ENCODE results near the gene SENP3.
A peak's percentile ranks its signal among the peaks of the same experiment; 100 is the strongest.
"Not testable (repeated sequence)": the region's sequence is repeated elsewhere in the genome, so short reads cannot be mapped to it uniquely, and the experiment has no call there.

The SENP3 gene

GRCh38 chr17:7577327-7578199 is 15.8 kb downstream of the SENP3 start:
- DNase-seq, result no peak

GRCh38 chr17:7579001-7579833 is 17.5 kb downstream of the SENP3 start, which contains the start of gene CD68:
Gene CD68 (plus strand): TSS chr17:7579638. CDS start chr17:7579678, 40 bp downstream.
- DNase-seq, result peak; percentile 23

DNA sequence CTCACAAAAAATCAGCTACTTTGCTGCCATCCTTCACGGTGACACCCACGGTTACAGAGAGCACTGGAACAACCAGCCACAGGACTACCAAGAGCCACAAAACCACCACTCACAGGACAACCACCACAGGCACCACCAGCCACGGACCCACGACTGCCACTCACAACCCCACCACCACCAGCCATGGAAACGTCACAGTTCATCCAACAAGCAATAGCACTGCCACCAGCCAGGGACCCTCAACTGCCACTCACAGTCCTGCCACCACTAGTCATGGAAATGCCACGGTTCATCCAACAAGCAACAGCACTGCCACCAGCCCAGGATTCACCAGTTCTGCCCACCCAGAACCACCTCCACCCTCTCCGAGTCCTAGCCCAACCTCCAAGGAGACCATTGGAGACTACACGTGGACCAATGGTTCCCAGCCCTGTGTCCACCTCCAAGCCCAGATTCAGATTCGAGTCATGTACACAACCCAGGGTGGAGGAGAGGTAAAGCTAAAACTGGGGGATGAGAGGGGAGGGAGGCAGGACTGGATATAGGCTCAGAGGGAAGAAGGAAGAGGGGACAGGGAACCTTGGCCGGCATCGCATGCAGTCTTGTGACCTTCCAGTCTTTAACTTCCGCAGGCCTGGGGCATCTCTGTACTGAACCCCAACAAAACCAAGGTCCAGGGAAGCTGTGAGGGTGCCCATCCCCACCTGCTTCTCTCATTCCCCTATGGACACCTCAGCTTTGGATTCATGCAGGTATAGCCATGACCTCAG is 18.3 kb downstream of the SENP3 start:
- no peak for DNase-seq

DNA sequence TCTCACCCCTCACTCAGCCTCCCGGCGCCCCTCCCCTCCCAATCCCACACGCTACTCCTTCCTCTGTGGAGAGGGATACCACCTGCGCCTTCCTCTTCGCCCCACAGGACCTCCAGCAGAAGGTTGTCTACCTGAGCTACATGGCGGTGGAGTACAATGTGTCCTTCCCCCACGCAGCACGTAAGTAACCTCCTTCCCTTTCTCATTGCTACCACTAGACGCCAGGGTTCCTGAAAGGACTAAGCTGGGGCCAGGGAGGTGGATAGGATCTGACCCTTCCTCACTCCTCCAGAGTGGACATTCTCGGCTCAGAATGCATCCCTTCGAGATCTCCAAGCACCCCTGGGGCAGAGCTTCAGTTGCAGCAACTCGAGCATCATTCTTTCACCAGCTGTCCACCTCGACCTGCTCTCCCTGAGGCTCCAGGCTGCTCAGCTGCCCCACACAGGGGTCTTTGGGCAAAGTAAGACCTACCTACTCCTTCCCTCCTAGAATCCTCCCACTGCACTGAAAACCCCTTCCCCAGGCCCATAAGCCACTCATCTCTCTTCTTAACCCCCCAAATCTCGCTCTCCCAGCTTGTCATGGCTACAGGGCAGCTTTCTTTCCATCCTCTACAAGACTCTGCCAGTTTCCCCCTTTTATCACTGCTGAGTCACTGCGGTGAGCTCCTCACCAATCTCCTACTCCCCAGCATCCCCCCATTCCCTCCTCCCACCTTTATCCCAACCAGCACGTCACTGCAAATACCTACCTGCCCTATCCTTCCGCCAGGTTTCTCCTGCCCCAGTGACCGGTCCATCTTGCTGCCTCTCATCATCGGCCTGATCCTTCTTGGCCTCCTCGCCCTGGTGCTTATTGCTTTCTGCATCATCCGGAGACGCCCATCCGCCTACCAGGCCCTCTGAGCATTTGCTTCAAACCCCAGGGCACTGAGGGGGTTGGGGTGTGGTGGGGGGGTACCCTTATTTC is 19.2 kb downstream of the SENP3 start:
- DNase-seq, result no peak

- peak; percentile 41 for DNase-seq
These were observed 20.9 kb downstream of the SENP3 start for GRCh38 chr17:7582396-7583252.

GRCh38 chr17:7583253-7584109 is 21.8 kb downstream of the SENP3 start, which contains the start of gene MPDU1:
Gene MPDU1 (plus strand): TSS chr17:7583852. CDS start chr17:7583863, 11 bp downstream.
- peak; percentile 98 for DNase-seq

DNA sequence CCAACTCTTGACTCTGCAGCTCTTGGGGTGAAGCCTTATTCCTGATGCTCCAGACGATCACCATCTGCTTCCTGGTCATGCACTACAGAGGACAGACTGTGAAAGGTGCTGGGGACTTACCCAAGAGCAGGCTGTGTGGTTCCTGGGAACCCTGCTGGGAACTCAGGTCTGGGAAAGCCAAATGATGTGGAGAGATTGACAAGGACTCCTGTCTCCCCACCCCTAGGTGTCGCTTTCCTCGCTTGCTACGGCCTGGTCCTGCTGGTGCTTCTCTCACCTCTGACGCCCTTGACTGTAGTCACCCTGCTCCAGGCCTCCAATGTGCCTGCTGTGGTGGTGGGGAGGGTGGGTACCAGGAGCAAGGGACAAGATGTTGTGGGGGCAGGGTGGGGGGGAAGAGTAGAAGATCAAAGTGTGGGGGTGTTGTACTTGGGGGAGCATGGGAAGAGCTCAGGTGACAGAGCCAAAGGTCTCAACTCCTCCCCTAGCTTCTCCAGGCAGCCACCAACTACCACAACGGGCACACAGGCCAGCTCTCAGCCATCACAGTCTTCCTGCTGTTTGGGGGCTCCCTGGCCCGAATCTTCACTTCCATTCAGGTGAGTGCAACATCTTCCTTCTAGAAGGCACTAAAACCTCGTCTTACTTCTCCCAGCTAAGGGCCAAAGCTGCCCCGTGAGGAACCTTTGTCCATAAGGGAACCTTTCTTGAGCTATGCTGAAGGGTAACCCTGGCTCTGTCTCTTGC is 25.1 kb downstream of the SENP3 start:
- no peak for DNase-seq

DNA sequence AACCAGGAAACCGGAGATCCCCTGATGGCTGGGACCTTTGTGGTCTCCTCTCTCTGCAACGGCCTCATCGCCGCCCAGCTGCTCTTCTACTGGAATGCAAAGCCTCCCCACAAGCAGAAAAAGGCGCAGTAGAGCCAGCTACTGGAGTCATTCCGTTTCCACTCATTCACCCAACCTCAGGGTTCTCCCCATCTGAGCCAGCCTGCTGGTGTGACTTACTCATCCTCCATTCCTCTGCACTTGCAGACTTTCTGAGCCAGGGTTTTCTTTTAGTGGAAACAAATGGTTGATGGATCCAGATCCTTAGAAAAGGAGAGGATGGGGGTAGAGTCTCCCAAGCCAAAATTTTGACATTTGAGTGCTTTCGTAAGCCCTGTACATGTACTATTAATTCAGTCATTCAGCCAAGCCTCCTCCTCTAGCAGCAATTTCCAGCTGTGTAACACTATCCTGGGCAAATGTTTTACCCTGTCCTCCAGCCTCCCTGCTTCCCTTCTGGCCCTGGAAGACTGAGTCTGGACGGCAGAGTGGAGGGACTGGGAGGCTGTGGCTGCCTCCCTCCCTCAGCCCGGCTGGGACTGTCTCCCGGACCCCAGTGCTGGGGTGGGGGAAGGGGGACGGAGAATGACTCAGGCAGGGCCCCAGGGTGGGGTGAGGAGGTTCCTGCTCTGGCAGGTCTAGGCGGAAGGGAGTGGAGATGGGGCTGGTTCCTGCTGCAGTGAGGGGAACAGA is 25.9 kb downstream of the SENP3 start:
- no peak for DNase-seq

DNA sequence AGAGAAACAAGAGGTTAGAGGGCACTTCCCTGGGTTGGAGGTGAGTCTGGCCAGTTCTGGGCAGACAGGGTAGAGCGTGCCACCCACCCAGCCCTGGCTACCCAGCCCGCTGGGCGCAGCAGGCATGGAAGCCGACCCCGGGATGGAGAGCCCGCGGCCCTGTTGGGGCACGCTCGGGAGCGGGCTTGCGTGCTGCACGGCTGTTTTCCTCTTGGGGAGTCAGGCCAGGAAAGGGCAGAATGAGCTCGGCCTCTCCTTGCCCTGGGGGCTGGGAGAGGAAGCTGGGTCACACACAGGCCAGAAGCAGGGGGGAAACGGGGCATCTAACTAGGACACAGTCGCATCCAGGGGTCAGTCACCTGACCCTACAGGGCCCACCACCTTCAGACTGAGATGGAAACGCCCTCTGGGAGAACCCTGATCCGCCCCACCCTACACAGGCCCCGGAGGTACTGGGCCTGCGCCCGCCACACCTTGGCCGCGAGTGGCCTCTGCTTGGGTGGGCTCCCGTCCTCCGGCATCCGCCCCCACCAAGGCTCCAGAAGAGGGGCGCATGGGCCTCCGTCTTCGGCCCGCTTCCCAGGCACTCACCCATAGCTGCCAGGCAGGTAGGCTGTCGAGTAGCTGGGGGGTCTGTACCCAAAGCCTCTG is 27.0 kb downstream of the SENP3 start:
- DNase-seq, result no peak

GRCh38 chr17:7589204-7589868 is 27.6 kb downstream of the SENP3 start:
- no peak for DNase-seq

DNA sequence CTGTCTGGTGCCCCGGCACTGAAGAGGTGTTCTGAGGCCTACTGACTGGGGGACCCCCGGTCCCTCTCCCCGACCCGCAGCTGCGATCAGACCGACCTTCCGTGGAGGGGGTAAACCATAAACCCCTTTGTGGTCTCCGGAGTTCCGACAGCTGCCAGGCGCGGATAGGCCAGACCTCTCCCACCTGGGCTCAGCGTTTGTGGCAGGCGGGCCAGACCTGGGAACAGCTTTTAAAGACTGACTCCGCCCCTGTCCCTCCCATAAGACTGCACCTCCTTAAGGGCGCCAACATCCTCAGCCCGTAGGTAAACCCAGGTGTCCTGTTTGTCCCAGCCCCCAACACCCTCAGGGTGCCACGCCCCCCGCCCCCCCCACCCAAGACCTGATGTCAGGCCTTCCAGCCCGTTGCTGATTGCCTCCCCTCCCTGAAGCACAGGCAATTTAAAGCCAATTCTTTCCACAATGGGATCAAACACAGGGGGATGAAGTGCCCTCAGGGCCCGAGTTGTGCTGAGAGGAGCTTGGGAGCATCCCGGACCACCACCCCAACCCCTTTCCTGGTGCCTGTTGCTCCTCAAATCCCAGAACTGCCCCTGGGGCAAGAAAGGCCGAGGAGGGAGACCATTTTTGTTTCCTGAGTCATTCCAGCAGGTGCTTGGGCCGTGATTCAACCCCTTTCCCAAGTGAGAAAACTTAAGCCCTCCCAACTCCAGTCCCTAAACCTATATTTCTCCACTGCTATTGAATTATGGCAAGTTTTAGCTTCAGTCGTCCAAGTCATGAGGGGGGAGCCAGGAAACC is 28.4 kb downstream of the SENP3 start, which contains the start of gene SOX15:
Gene SOX15, minus strand, starts transcription at position 204 of the 801 bp plus-strand sequence. CDS start 418 bp downstream, outside the sequence.
- DNase-seq, result peak; percentile 10

- DNase-seq, result no peak
These were observed 29.0 kb downstream of the SENP3 start for GRCh38 chr17:7590743-7591142.

DNA sequence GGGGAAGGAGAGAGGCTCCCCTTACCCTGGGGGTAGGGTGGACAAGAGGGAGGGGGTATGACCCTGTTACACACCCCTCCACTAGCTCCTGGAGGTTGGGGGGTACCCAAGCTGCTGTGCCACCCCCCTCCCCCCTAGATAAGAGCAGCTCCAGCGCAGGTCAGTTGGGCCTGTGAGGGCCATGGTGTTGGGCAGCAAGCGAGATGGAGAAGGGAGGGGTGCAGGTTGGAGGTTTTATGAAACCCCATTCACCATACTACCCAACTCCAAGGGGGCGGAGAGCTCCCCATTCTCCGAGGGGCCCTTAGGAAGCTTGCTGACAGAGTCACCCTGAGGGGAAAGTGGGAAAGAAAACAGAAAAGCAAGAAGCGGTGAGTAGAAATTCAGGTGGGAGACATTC is 29.9 kb downstream of the SENP3 start:
- no peak for DNase-seq

GRCh38 chr17:7592422-7593021 is 30.8 kb downstream of the SENP3 start:
- no peak for DNase-seq

DNA sequence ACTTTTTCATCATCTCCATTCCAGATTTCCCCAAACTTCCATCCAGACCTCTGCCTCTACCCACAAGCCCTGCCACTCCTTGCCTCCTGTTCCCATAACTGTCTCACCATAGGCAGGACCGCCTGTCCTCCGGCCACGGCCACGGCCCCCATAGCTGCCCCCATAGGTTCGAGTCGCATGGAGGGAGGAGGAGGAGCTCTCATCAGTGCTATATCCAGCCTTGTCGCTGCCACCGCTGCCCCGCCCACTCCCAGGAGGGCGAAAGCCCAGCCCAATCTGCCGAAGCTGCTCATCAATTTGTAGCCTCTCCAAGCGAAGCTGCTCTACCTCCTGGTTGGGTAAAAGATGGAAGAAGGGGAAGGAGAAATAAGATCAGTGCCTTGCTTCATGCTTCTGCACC is 31.6 kb downstream of the SENP3 start:
- no peak for DNase-seq

- DNase-seq, result not testable (repeated sequence)
These were observed 35.8 kb downstream of the SENP3 start for GRCh38 chr17:7597561-7597960.
